Vagina (tissue), 2 donors: ENCODE measurements around the gene TMEM59L.
"Not testable (repeated sequence)": the region's sequence is repeated elsewhere in the genome, so short reads cannot be mapped to it uniquely, and the experiment has no call there.

Source experiments
- POLR2AphosphoS5 ChIP-seq, 2 donors: sonication (generic); formaldehyde crosslinking; IDR thresholded peaks; one replicate each; pipeline ENCODE4 v1.9.0; 2017; ENCODE audit warnings: antibody characterized with exemption in 2 of 2, mild to moderate bottlenecking in 2 of 2, low read depth in 1 of 2; ENCODE audit not compliant: insufficient read depth in 1 of 2
- TF ChIP-seq, protein P1 (sequence below), 3 experiments: fragments of 450-650 bp in 2 of 3; fragments of 200-600 bp in 1 of 3; sonication (generic) in 1 of 3; IDR thresholded peaks; one replicate each; pipeline ENCODE4 v1.5.1; 2017 to 2019; ENCODE audit warnings: antibody characterized with exemption in 3 of 3, mild to moderate bottlenecking in 2 of 3, moderate library complexity in 2 of 3

GRCh38 chr19:18600692-18601397 lies 11.8 kb upstream of the TMEM59L start:
- TF ChIP-seq, protein P1, sequence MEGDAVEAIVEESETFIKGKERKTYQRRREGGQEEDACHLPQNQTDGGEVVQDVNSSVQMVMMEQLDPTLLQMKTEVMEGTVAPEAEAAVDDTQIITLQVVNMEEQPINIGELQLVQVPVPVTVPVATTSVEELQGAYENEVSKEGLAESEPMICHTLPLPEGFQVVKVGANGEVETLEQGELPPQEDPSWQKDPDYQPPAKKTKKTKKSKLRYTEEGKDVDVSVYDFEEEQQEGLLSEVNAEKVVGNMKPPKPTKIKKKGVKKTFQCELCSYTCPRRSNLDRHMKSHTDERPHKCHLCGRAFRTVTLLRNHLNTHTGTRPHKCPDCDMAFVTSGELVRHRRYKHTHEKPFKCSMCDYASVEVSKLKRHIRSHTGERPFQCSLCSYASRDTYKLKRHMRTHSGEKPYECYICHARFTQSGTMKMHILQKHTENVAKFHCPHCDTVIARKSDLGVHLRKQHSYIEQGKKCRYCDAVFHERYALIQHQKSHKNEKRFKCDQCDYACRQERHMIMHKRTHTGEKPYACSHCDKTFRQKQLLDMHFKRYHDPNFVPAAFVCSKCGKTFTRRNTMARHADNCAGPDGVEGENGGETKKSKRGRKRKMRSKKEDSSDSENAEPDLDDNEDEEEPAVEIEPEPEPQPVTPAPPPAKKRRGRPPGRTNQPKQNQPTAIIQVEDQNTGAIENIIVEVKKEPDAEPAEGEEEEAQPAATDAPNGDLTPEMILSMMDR (IDR thresholded peaks at IDR 0.05): not testable (repeated sequence)
- not testable (repeated sequence) for TF ChIP-seq POLR2AphosphoS5 (IDR thresholded peaks at IDR 0.05; ENCODE audit: insufficient read depth in 1 of 2, low read depth in 1 of 2)
